ENCODE results near the gene DNAJC5G.

DNAJC5G gene

GRCh38 chr2:27263287-27264252 is 11.7 kb upstream of the DNAJC5G start:
- Histone ChIP-seq H3K9ac (ENCODE audit: low read length) (peak overlapping the region; percentile 34; the same call in 1 of the 2 replicates), H3K79me2 (ENCODE audit: low read length) (no peaks in the 10 kb centered on the region), H3K36me3 (replicated peaks; ENCODE audit: low read depth, low read length) (no peaks in the 10 kb centered on the region), H3K9me3 (ENCODE audit: insufficient read depth, low read length) (no peaks in the 10 kb centered on the region), H3K4me3 (ENCODE audit: low read length) (peak overlapping the region; percentile 81), H3K27ac (ENCODE audit: low read length) (no peak overlapping the region), H4K20me1 (ENCODE audit: insufficient read depth, low read length) (no peaks in the 10 kb centered on the region), H3K4me1 (ENCODE audit: low read length) (no peaks in the 10 kb centered on the region), H2AFZ (ENCODE audit: low read depth, low read length) (peak overlapping the region; percentile 39; the same call in 1 of the 2 replicates), H3K27me3 (ENCODE audit: low read depth, low read length) (peaks cover 35% of the 10 kb centered on the region), H3K4me2 (ENCODE audit: low read length) (peak overlapping the region; percentile 82)
- TF ChIP-seq EZH2phosphoT487 (IDR thresholded peaks at IDR 0.05; ENCODE audit: low read depth) = no peak
- no peak for TF ChIP-seq CTCF (IDR thresholded peaks at IDR 0.05; ENCODE audit: low read depth, low read length)

GRCh38 chr2:27264253-27264752 is 10.9 kb upstream of the DNAJC5G start:
- H4K20me1 ChIP-seq (ENCODE audit: insufficient read depth, low read length) = no peaks in the 10 kb centered on the region
- H3K4me1 ChIP-seq (ENCODE audit: low read length) = no peaks in the 10 kb centered on the region
- H3K27me3 ChIP-seq (ENCODE audit: low read depth, low read length) = peaks cover 38% of the 10 kb centered on the region
- no peak overlapping the region for H3K9ac ChIP-seq (ENCODE audit: low read length)
- no peak for TF ChIP-seq CTCF (IDR thresholded peaks at IDR 0.05; ENCODE audit: low read depth, low read length)
- TF ChIP-seq EZH2phosphoT487 (IDR thresholded peaks at IDR 0.05; ENCODE audit: low read depth) = no peak
- no peak overlapping the region for H3K4me3 ChIP-seq (ENCODE audit: low read length)
- H3K27ac ChIP-seq (ENCODE audit: low read length) = no peak overlapping the region
- H3K36me3 ChIP-seq (replicated peaks; ENCODE audit: low read depth, low read length) = no peaks in the 10 kb centered on the region
- H2AFZ ChIP-seq (ENCODE audit: low read depth, low read length) = no peak overlapping the region
- no peaks in the 10 kb centered on the region for H3K9me3 ChIP-seq (ENCODE audit: insufficient read depth, low read length)
- H3K79me2 ChIP-seq (ENCODE audit: low read length) = no peaks in the 10 kb centered on the region
- H3K4me2 ChIP-seq (ENCODE audit: low read length) = no peak overlapping the region

GRCh38 chr2:27264753-27265535 is 10.3 kb upstream of the DNAJC5G start:
- Histone ChIP-seq H2AFZ (ENCODE audit: low read depth, low read length) (no peak overlapping the region), H3K4me1 (ENCODE audit: low read length) (no peaks in the 10 kb centered on the region), H3K4me2 (ENCODE audit: low read length) (no peak overlapping the region)

More at GRCh38 chr2:27264753-27265535, 10.3 kb upstream of the DNAJC5G start:
- TF ChIP-seq CTCF (IDR thresholded peaks at IDR 0.05; ENCODE audit: low read depth, low read length) (peak; percentile 14; the same call in 1 of the 2 replicates), EZH2phosphoT487 (IDR thresholded peaks at IDR 0.05; ENCODE audit: low read depth) (no peak)
- no peaks in the 10 kb centered on the region for H3K9me3 ChIP-seq (ENCODE audit: insufficient read depth, low read length)
- H3K36me3 ChIP-seq (replicated peaks; ENCODE audit: low read depth, low read length) = no peaks in the 10 kb centered on the region
- no peak overlapping the region for H3K9ac ChIP-seq (ENCODE audit: low read length)
- no peak overlapping the region for H3K4me3 ChIP-seq (ENCODE audit: low read length)
- H3K27me3 ChIP-seq (ENCODE audit: low read depth, low read length) = peaks cover 44% of the 10 kb centered on the region
- no peaks in the 10 kb centered on the region for H3K79me2 ChIP-seq (ENCODE audit: low read length)
- H4K20me1 ChIP-seq (ENCODE audit: insufficient read depth, low read length) = no peaks in the 10 kb centered on the region
- H3K27ac ChIP-seq (ENCODE audit: low read length) = no peak overlapping the region
